IMR-90 (cell line): Measurements from ENCODE around the gene BBS1. TPM values are rescaled to one million over a fixed set of nuclear protein-coding genes. Genes with fewer than 3 reads are reported as not detected.

Experiments
- ATAC-seq: fragments of 200-7000 bp; cut with Tn5 transposase; 2 replicates; pipeline ENCODE4 v1.9.1; 2020; ENCODE audit warnings: low read depth, mild to moderate bottlenecking, moderate library complexity
- BruUV-seq: library from RNA; stranded (reverse); fragments of 400-500 nt; replicated peaks from 2 replicates; lab custom pipeline; 2021; lab: Mats Ljungman, UMichigan
- CTCF ChIA-PET: fragments of 300-600 bp; formaldehyde crosslinking; extraction: SDS; loops from one replicate; lab custom pipeline; 2021; ENCODE audit warnings: antibody characterized with exemption; lab: Yijun Ruan, JAX
- POLR2A ChIA-PET: fragments of 300-600 bp; sonication (Branson Sonifier 250); formaldehyde crosslinking; loops from one replicate; lab custom pipeline; 2022; ENCODE audit warnings: antibody characterized with exemption; ENCODE audit not compliant: unreplicated experiment; lab: Charles Lee
- DNase-seq: peaks from one replicate; pipeline ENCODE4 v3.0.0; 2013
- H2AFZ ChIP-seq: replicated peaks from 2 replicates; pipeline ENCODE3; 2013; ENCODE audit warnings: low read length, mild to moderate bottlenecking; ENCODE audit not compliant: poor library complexity
- H2AK5ac ChIP-seq: 2 replicates; pipeline ENCODE4 v1.6.1; 2013; ENCODE audit warnings: low read depth, low read length, inconsistent platforms
- H2AK9ac ChIP-seq: replicated peaks from 2 replicates; pipeline ENCODE3; 2013; ENCODE audit warnings: mild to moderate bottlenecking, low read depth, low read length, moderate library complexity; ENCODE audit not compliant: poor library complexity
- H2BK120ac ChIP-seq: 2 replicates; pipeline ENCODE4 v1.6.1; 2013; ENCODE audit warnings: low read depth, low read length, inconsistent platforms
- H2BK15ac ChIP-seq: 3 replicates; pipeline ENCODE4 v1.6.1; 2013; ENCODE audit warnings: low read depth, low read length, inconsistent platforms
- H2BK20ac ChIP-seq: 2 replicates; pipeline ENCODE4 v1.6.1; 2013; ENCODE audit warnings: low read depth, mild to moderate bottlenecking, inconsistent platforms, low read length, moderate library complexity
- H2BK5ac ChIP-seq: 2 replicates; pipeline ENCODE4 v1.6.1; 2013; ENCODE audit warnings: mild to moderate bottlenecking, low read depth, low read length, inconsistent platforms; ENCODE audit not compliant: poor library complexity, severe bottlenecking
- H3K14ac ChIP-seq: replicated peaks from 2 replicates; pipeline ENCODE4 v1.6.1; 2013; ENCODE audit warnings: low read depth, low read length, inconsistent platforms
- H3K18ac ChIP-seq: 2 replicates; pipeline ENCODE4 v1.6.1; 2013; ENCODE audit warnings: low read depth, low read length, control low read depth
- H3K23ac ChIP-seq: 2 replicates; pipeline ENCODE4 v1.6.1; 2013; ENCODE audit warnings: low read depth, low read length, inconsistent platforms
- H3K27ac ChIP-seq: 2 replicates; pipeline ENCODE4 v1.5.1; 2013; ENCODE audit warnings: mild to moderate bottlenecking, control low read depth, low read length; ENCODE audit not compliant: insufficient read depth
- H3K27me3 ChIP-seq: 2 replicates; pipeline ENCODE4 v1.6.1; 2013; ENCODE audit warnings: low read length; ENCODE audit not compliant: control insufficient read depth, insufficient read depth
- H3K36me3 ChIP-seq: 2 replicates; pipeline ENCODE4 v1.6.1; 2013; ENCODE audit warnings: low read length, mixed read lengths; ENCODE audit not compliant: control insufficient read depth, insufficient read depth
- H3K4ac ChIP-seq: 2 replicates; pipeline ENCODE4 v1.6.1; 2013; ENCODE audit warnings: low read depth, low read length, inconsistent platforms
- H3K4me1 ChIP-seq: 2 replicates; pipeline ENCODE4 v1.6.1; 2013; ENCODE audit warnings: low read length, mixed read lengths; ENCODE audit not compliant: control insufficient read depth, insufficient read depth
- H3K4me2 ChIP-seq: 2 replicates; pipeline ENCODE4 v1.6.1; 2013; ENCODE audit warnings: low read depth, mild to moderate bottlenecking, control low read depth, low read length, moderate library complexity
- H3K4me3 ChIP-seq: 2 replicates; pipeline ENCODE4 v1.5.1; 2013; ENCODE audit warnings: low read depth, mild to moderate bottlenecking, control low read depth, low read length, moderate library complexity; ENCODE audit not compliant: insufficient read depth
- H3K56ac ChIP-seq: 2 replicates; pipeline ENCODE4 v1.6.1; 2013; ENCODE audit warnings: low read length, inconsistent platforms; ENCODE audit not compliant: insufficient read depth; ENCODE audit errors: extremely low read depth
- H3K79me1 ChIP-seq, 2 experiments: 2 replicates each; pipeline ENCODE4 v1.6.1; 2013; ENCODE audit warnings: low read length in 2 of 2, inconsistent platforms in 1 of 2, low read depth in 1 of 2
- H3K9ac ChIP-seq: 2 replicates; pipeline ENCODE4 v1.6.1; 2013; ENCODE audit warnings: low read depth, low read length, control low read depth
- H3K9me1 ChIP-seq: 2 replicates; pipeline ENCODE4 v1.6.1; 2013; ENCODE audit warnings: low read length, inconsistent platforms; ENCODE audit not compliant: insufficient read depth
- H3K9me3 ChIP-seq: 2 replicates; pipeline ENCODE4 v1.6.1; 2013; ENCODE audit warnings: low read length; ENCODE audit not compliant: control insufficient read depth, insufficient read depth
- H4K20me1 ChIP-seq: 2 replicates; pipeline ENCODE4 v1.6.1; 2013; ENCODE audit warnings: low read length, inconsistent platforms; ENCODE audit not compliant: insufficient read depth
- H4K5ac ChIP-seq: 2 replicates; pipeline ENCODE4 v1.6.1; 2013; ENCODE audit warnings: mild to moderate bottlenecking, low read depth, low read length, control low read depth
- H4K8ac ChIP-seq, 2 experiments: 2 replicates each; pipeline ENCODE4 v1.6.1; 2013; ENCODE audit warnings: low read depth in 2 of 2, low read length in 2 of 2, control low read depth in 1 of 2, inconsistent platforms in 1 of 2
- H4K91ac ChIP-seq: 2 replicates; pipeline ENCODE4 v1.6.1; 2013; ENCODE audit warnings: low read depth, low read length, inconsistent platforms; ENCODE audit not compliant: insufficient read depth
- BHLHE40 ChIP-seq: fragments of 150-350 bp; IDR thresholded peaks from 2 replicates; pipeline ENCODE4 v1.6.1; 2016; ENCODE audit warnings: mild to moderate bottlenecking, low read depth, low read length
- CEBPB ChIP-seq: IDR thresholded peaks from 2 replicates; pipeline ENCODE4 v1.6.1; 2012; ENCODE audit warnings: low read depth, low read length, improper control_type of control experiment
- FOS ChIP-seq: fragments of 150-350 bp; IDR thresholded peaks from 2 replicates; pipeline ENCODE4 v1.6.1; 2016; ENCODE audit warnings: low read depth, low read length
- MAFK ChIP-seq: IDR thresholded peaks from 2 replicates; pipeline ENCODE4 v1.6.1; 2012; ENCODE audit warnings: low read depth, low read length, improper control_type of control experiment
- MXI1 ChIP-seq: IDR thresholded peaks from 2 replicates; pipeline ENCODE4 v1.6.1; 2012; ENCODE audit warnings: low read depth, mild to moderate bottlenecking, low read length, moderate library complexity, borderline replicate concordance
- NFE2L2 ChIP-seq: fragments of 150-350 bp; IDR thresholded peaks from 2 replicates; pipeline ENCODE4 v1.6.1; 2016; ENCODE audit warnings: low read depth, mild to moderate bottlenecking, low read length
- RAD21 ChIP-seq: IDR thresholded peaks from 2 replicates; pipeline ENCODE4 v1.6.1; 2012; ENCODE audit warnings: low read length, improper control_type of control experiment
- RCOR1 ChIP-seq: IDR thresholded peaks from 2 replicates; pipeline ENCODE4 v1.6.1; 2012; ENCODE audit warnings: mild to moderate bottlenecking, low read length, improper control_type of control experiment; ENCODE audit not compliant: insufficient replicate concordance
- RFX5 ChIP-seq: IDR thresholded peaks from 2 replicates; pipeline ENCODE4 v1.8.0; 2012; ENCODE audit warnings: low read depth, mild to moderate bottlenecking, low read length, moderate library complexity
- SMC3 ChIP-seq: fragments of 150-350 bp; IDR thresholded peaks from 2 replicates; pipeline ENCODE4 v1.6.1; 2016; ENCODE audit warnings: low read depth, mild to moderate bottlenecking, antibody characterized with exemption, low read length, moderate library complexity
- WGBS, 2 experiments: methylation state at CpG; one replicate each; pipeline versions ENCODE4 v1.1.5 to v1.1.7; 2013; ENCODE audit warnings: missing lambda C conversion rate in 2 of 2; ENCODE audit not compliant: insufficient read length in 1 of 2; ENCODE audit errors: extremely low coverage in 2 of 2; 5-methylcytosine and 5-hydroxymethylcytosine counted together
- dilution Hi-C: fragments of 300-500 bp; cut with HindIII; formaldehyde crosslinking; loops from one replicate; pipeline ENCODE4 v1.14.3; 2018; ENCODE audit warnings: low sequenced_read_pairs; ENCODE audit not compliant: unreplicated experiment
- in situ Hi-C: fragments of 300-500 bp; cut with MboI; formaldehyde crosslinking; loops from 3 replicates; pipeline ENCODE4 v1.14.3; 2019; ENCODE audit warnings: low sequenced_read_pairs, inconsistent platforms, mixed read lengths
- intact Hi-C: fragments of 100-400 bp; cut with micrococcal nuclease; formaldehyde crosslinking; loops from 2 replicates; pipeline ENCODE4 v1.10.0; 2022
- polyA plus RNA-seq, 3 experiments: library from polyadenylated mRNA; depleted of rRNA; stranded (reverse); fragments of >200 nt; gene quantifications; 2 replicates each; pipeline ENCODE4 v1.2.3, GENCODE V29; 2012; ENCODE audit warnings: low replicate concordance in 1 of 3
- total RNA-seq: library from RNA; depleted of rRNA; stranded (reverse); fragments of >200 nt; gene quantifications from 2 replicates; pipeline ENCODE4 v1.2.3, GENCODE V29; 2012
- TF ChIP-seq, protein P1 (sequence below): fragments of 150-350 bp; IDR thresholded peaks from 2 replicates; pipeline ENCODE4 v1.6.1; 2016; ENCODE audit warnings: low read depth, mild to moderate bottlenecking, low read length, moderate library complexity, borderline replicate concordance
- TF ChIP-seq, protein P2 (sequence below): fragments of 150-350 bp; IDR thresholded peaks from 2 replicates; pipeline ENCODE4 v1.6.1; 2017; ENCODE audit warnings: mild to moderate bottlenecking, antibody characterized with exemption, low read length, low read depth
- TF ChIP-seq, protein P3 (sequence below): conservative IDR thresholded peaks from 2 replicates; pipeline ENCODE4 v1.5.1; 2012; ENCODE audit warnings: mild to moderate bottlenecking, low read depth, low read length, improper control_type of control experiment

Gene BBS1
- total and polyA plus RNA-seq, 2 of the 4 experiments (the other 2 are of a cell fraction): 16.5 to 20.6 TPM

DNA sequence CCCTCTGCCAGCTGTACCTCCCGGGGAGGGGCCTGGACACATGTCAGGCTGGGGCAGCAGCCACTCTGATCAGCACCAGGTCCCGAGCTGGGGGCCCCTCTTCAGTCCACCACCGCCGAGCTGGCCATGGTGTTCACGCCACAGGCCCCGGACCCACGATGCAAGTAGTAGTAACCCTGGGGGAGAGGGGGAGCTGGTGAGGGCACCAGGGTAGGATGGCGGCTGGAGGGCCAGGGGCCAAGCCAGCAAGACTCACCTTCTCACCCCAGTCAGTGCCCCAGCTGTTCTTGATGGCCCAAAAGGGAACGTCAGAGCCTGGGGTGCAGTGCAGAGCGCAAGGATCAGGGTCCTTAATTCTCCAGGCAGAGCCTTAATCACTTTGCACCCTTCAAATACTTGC, 53.4 kb downstream of the BBS1 start:
- Histone ChIP-seq H3K79me1 (no peaks in the 10 kb centered on the region), H2BK20ac (no peak overlapping the region), H3K36me3 (peaks cover 3% of the 10 kb centered on the region; the same call in 1 of the 2 replicates), H2AK5ac (no peak overlapping the region), H2AK9ac (no peak overlapping the region), H3K4me1 (peaks cover 5% of the 10 kb centered on the region; the same call in 1 of the 2 replicates), H2BK15ac (no peak overlapping the region), H3K18ac (no peak overlapping the region), H3K56ac (no peak overlapping the region), H3K14ac (no peak overlapping the region), H3K4ac (no peak overlapping the region), H3K9ac (no peak overlapping the region), H3K9me3 (no peaks in the 10 kb centered on the region), H3K27me3 (peaks cover 7% of the 10 kb centered on the region), H4K20me1 (no peaks in the 10 kb centered on the region), H4K91ac (no peak overlapping the region), H3K9me1 (peaks cover 4% of the 10 kb centered on the region; the same call in 1 of the 2 replicates), H3K4me2 (no peak overlapping the region), H3K27ac (no peak overlapping the region), H2AFZ (no peak overlapping the region), H4K8ac (no peak overlapping the region), H2BK120ac (no peak overlapping the region), H4K5ac (no peak overlapping the region), H2BK5ac (no peak overlapping the region), H3K4me3 (no peak overlapping the region), H3K23ac (no peak overlapping the region)
- BruUV-seq: no TSS peak
- TF ChIP-seq SMC3: no peak
- TF ChIP-seq FOS: no peak
- no peak for TF ChIP-seq RCOR1
- TF ChIP-seq RAD21: no peak
- TF ChIP-seq RFX5: no peak
- TF ChIP-seq BHLHE40: no peak
- TF ChIP-seq, protein P1, sequence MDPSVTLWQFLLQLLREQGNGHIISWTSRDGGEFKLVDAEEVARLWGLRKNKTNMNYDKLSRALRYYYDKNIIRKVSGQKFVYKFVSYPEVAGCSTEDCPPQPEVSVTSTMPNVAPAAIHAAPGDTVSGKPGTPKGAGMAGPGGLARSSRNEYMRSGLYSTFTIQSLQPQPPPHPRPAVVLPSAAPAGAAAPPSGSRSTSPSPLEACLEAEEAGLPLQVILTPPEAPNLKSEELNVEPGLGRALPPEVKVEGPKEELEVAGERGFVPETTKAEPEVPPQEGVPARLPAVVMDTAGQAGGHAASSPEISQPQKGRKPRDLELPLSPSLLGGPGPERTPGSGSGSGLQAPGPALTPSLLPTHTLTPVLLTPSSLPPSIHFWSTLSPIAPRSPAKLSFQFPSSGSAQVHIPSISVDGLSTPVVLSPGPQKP: no peak
- no peak for TF ChIP-seq MAFK
- no peak for TF ChIP-seq MXI1
- TF ChIP-seq CEBPB: no peak
- TF ChIP-seq, protein P2, sequence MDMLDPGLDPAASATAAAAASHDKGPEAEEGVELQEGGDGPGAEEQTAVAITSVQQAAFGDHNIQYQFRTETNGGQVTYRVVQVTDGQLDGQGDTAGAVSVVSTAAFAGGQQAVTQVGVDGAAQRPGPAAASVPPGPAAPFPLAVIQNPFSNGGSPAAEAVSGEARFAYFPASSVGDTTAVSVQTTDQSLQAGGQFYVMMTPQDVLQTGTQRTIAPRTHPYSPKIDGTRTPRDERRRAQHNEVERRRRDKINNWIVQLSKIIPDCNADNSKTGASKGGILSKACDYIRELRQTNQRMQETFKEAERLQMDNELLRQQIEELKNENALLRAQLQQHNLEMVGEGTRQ: no peak
- TF ChIP-seq NFE2L2: no peak
- TF ChIP-seq, protein P3, sequence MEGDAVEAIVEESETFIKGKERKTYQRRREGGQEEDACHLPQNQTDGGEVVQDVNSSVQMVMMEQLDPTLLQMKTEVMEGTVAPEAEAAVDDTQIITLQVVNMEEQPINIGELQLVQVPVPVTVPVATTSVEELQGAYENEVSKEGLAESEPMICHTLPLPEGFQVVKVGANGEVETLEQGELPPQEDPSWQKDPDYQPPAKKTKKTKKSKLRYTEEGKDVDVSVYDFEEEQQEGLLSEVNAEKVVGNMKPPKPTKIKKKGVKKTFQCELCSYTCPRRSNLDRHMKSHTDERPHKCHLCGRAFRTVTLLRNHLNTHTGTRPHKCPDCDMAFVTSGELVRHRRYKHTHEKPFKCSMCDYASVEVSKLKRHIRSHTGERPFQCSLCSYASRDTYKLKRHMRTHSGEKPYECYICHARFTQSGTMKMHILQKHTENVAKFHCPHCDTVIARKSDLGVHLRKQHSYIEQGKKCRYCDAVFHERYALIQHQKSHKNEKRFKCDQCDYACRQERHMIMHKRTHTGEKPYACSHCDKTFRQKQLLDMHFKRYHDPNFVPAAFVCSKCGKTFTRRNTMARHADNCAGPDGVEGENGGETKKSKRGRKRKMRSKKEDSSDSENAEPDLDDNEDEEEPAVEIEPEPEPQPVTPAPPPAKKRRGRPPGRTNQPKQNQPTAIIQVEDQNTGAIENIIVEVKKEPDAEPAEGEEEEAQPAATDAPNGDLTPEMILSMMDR: no peak
- intact Hi-C loops: no loop called here
- ChIA-PET POLR2A (no interaction called here), CTCF (no interaction called here)
- WGBS, 2 experiments: no CpG with 5 or more reads among the region's 10 CpGs
- dilution Hi-C loops: no loop called here
- no peak for ATAC-seq
- DNase-seq: no peak
- in situ Hi-C loops: no loop called here
